HG02970 (cell line): ENCODE results near the gene GPC4.
"Not testable (repeated sequence)": the region's sequence is repeated elsewhere in the genome, so short reads cannot be mapped to it uniquely, and the experiment has no call there.

Experiments
- ATAC-seq: cut with Tn5 transposase; IDR thresholded peaks from one replicate; pipeline ENCODE4 v1.9.1; 2021; ENCODE audit warnings: mild to moderate bottlenecking, moderate library complexity, moderate number of reproducible peaks; ENCODE audit not compliant: unreplicated experiment, low FRiP score

The GPC4 gene

DNA sequence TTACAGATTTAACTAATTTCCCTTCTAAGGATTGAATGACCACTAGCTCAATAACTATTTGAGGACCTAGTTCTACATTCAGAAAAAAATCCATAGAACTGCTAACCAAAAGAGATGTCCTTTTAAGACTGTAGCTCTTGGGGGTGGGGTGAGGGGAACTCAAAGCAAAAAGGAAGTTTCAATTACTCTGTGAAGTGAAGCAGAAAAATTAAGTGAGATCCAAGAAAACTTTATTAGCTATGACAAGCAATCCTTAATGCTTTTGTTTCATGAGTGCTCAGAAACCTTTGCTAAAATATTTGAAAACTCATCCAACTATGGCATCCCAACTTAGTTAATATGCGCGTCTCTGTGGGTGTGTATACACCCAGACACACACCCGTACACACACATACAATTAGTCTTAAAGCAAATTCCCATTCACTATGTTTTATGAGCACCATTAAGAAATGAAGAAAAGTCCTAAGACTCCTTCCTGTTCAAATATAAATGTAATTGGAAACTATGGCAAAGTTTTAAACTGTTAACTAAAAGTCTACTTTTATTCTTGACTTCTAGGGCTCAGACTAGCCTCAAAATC lies 44.5 kb downstream of the GPC4 start:
- ATAC-seq: no peak

DNA sequence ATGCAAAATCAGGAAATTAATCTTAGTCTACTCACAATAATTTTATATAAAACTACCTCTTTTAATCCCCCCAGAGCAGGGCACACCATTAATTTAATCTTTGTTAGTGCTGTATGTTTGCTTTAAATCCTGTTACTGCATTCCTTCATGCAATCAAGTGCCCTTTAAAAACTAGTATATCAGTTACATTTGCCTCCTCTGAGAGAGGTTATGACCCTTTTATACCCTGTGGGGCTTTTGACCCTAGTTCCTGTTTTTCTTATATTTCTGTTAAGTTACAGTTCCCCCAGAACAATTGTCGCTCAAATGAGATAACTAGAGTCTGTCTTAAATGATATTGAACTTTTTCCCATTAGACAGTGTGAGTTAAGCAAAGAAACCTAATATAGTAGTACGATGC lies 46.2 kb downstream of the GPC4 start:
- ATAC-seq: no peak

GRCh38 chrX:133366735-133367134 lies 48.6 kb downstream of the GPC4 start:
- no peak for ATAC-seq

DNA sequence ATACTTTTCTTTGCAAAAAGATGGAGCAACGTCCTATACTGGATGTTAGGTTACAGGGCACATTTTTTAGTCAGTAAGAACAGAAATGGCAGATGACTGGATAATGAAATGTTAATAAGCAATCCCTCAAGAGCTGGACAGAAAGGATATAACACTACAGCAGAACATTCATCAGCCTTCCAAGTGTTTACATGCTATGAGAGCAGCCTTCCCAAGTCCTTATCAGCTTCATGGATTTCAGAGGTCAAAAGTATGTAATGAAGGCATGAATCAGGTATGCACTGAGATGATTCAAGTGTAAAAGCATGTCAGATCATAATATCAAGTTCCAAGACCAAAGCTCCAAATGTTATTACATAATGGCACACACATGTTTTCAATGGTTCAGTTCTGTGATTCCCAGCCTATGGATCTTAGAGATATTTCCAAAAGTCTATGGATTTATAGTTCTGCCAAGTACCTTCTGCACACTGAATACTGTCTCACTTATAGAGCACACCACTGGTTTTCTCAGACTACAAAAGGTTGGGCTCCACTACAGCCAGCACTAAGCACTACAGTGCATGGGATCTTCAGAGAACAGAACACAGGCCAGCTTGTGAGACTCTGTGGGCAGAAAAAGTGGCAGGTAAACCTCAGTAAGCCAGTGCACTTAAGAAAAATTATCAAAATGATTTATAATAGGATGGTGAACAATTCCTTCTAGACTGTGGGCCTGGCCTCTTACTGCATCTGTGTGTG lies 49.2 kb downstream of the GPC4 start:
- ATAC-seq: no peak

DNA sequence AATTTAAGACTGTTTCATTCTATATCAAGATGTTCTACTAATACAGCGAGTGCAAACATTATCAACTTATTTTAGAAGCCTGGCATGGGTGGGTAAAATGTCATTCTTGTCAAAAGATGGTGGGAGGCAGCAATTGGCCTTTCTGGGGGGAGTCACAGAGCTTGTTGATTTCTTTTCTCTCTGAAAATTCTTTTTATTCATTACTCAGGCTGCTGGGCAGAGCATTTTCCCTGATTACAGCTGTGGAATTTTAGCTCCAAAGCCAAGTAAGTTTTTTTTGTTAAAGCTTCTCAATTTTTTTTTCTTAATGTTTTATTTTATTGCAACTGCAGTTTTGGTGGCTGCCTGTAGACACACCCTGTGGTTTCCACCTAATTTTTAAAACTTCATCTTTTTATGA lies 50.4 kb downstream of the GPC4 start:
- no peak for ATAC-seq

DNA sequence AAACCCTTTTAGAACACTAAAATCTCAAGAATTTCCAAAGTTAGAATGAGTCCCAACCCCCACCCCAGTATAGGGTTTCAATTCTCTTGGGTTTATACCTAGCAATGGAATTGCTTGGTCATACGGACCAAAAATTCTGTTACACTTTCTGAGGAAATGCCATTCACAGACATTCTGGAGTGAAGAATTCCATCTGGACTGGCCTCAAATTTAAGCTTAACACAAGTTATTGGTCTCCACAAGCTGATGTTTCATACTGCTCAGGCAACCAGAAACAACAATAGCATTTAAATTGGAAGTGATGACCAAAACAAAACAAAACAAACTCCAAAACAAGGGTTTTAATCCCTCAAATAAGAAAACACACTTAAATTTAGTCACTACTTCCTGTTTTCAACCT lies 51.1 kb downstream of the GPC4 start:
- ATAC-seq: no peak

GRCh38 chrX:133362538-133362937 lies 52.8 kb downstream of the GPC4 start:
- ATAC-seq: no peak

GRCh38 chrX:133359466-133359865 lies 55.8 kb downstream of the GPC4 start:
- no peak for ATAC-seq

DNA sequence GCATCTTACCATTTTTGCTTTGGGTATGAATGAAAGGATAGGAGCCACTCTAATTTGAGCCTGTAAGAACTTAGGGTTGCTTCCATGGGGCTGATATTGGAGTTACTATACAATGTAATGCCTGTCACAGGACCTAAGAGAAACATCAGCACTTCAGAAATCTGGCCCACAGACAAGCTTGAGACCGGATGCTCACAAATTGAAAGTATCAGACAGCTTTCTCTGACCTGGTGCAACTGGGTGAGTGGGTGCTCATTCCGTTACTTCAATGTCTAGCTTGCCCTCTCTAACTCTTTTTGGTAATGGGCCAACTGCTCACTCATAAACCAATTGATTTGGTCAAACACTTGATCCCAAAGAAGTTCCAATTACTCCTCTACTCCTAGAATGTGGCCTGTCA lies 62.1 kb downstream of the GPC4 start:
- ATAC-seq: no peak

- no peak for ATAC-seq
Observed at GRCh38 chrX:133350751-133351150, 64.5 kb downstream of the GPC4 start.

- no peak for ATAC-seq
Observed at GRCh38 chrX:133346026-133346425, 69.3 kb downstream of the GPC4 start.

- ATAC-seq: no peak
Observed at GRCh38 chrX:133339566-133339965, 75.7 kb downstream of the GPC4 start.

- ATAC-seq: no peak
Observed at GRCh38 chrX:133337250-133337649, 78.0 kb downstream of the GPC4 start.

DNA sequence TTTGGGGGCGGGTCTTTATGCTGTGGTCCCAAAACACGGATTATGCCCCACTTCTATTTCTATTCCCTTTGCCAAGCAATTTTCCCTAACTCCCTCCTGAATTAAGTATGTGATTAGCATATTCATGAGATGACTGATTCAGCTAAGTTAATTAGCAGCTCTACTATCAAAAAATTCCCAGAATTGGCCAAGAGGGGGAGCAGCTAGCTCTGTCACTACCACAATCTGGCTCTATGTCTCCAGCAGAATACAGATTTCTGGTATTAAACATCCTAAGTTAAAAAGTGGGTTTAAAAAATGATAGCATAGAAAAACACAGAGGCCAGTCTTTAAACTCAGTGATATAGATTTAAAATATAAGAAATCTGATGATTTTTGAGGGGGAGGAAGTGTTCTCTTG lies 80.3 kb downstream of the GPC4 start:
- ATAC-seq: no peak

DNA sequence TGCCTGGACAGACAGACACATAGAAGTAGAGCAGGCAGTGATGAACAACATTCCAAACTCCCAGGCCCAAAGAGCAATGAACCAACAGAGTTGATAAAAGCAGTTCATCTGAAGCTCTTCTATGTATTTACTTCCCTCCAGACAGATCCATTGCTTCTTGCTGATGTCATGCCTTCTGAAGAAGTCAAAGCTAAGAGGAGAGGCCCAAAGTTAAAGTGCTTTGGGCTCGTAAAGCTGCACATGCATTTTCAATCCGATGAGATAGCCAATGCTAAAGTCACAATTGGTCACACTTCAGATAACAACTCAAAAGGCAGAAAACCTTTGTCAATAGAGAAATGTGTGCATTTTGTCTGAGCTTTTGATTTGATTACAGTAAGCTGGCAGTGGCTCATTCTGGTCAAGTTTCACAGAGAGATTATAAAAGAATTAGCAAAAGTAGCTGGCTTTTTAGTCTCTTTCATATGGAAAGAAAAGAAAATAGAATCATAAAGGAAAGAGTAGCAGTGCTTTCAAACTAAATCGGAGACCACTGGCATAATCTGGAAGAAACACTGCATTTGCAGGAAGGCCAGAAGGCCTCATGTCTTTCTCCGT lies 82.0 kb downstream of the GPC4 start:
- no peak for ATAC-seq

- no peak for ATAC-seq
Observed at GRCh38 chrX:133332737-133333136, 82.6 kb downstream of the GPC4 start.

DNA sequence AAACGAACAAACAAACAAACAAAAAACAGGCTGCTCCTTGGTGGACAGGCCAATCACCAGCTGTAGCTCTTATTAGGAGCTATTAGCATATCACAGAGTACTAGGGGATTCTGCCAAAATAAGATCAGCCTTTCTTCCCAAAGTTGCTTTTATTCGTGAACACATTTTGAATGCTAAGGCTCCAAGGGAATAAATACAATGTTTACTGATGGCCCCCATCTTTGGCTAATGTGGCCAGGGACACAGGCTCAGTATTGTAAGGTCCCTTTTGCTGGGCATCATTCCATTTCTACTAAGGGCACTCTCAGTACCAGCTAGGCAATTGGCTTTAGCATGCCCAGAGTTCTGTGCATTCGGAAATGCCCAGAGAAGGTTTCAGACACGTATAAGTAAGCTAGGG lies 84.3 kb downstream of the GPC4 start:
- no peak for ATAC-seq

GRCh38 chrX:133325422-133325821 lies 89.9 kb downstream of the GPC4 start:
- no peak for ATAC-seq

GRCh38 chrX:133323431-133323830 lies 91.9 kb downstream of the GPC4 start:
- no peak for ATAC-seq

DNA sequence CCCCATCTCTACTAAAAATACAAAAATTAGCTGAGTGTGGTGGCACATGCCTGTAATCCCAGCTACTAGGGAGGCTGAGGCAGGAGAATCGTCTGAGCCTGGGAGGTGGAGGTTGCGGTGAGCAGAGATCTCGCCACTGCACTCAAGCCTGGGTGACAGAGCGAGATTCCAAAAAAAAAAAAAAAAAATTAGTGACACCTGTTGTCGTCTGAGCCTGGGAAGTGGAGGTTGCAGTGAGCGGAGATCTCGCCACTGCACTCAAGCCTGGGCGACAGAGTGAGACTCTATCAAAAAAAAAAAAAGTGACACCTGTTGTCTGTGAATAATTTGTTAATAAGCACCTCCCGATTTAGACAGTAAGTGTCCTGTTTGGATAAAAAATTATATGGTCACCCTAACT lies 93.0 kb downstream of the GPC4 start:
- ATAC-seq: not testable (repeated sequence)

- no peak for ATAC-seq
Observed at GRCh38 chrX:133321451-133321850, 93.8 kb downstream of the GPC4 start.

GRCh38 chrX:133314281-133314680 lies 101.0 kb downstream of the GPC4 start:
- ATAC-seq: no peak
